Pancreas (tissue), 10 donors: ENCODE results near the gene LRRC38. TPM values are rescaled to one million over a fixed set of nuclear protein-coding genes. Genes with fewer than 3 reads are reported as not detected.

Source experiments
- ATAC-seq, 4 donors: fragments of 200-7000 bp; cut with Tn5 transposase; one replicate each; pipeline versions ENCODE4 v1.8.0 to v1.9.1; 2020; ENCODE audit warnings: mild to moderate bottlenecking in 4 of 4, moderate library complexity in 4 of 4
- DNase-seq, 6 donors: peaks; one replicate each; pipeline ENCODE4 v3.0.0-alpha.2; 2020
- FAIRE-seq: peaks from 2 replicates; lab custom pipeline; 2012; peaks lifted over from hg19 to GRCh38; lab: Jason Lieb, UNC
- H3K27ac ChIP-seq, 4 donors: fragments of 200-600 bp; sonication (generic); 1 replicate in 3 of 4; 2 replicates in 1 of 4; pipeline versions ENCODE4 v1.5.0 to v1.8.0; 2020
- H3K27me3 ChIP-seq, 4 donors: fragments of 200-600 bp; one replicate each; pipeline ENCODE4 v1.8.0; 2021
- H3K36me3 ChIP-seq, 3 donors: fragments of 200-600 bp; sonication (generic) in 1 of 3; one replicate each; pipeline versions ENCODE4 v1.5.0 to v1.8.0; 2020 to 2021
- H3K4me1 ChIP-seq, 3 donors: fragments of 200-600 bp; one replicate each; pipeline ENCODE4 v1.8.0; 2021
- H3K4me3 ChIP-seq, 4 donors: fragments of 200-600 bp; sonication (generic) in 2 of 4; one replicate each; pipeline versions ENCODE4 v1.5.0 to v1.8.0; 2020 to 2021
- H3K9me3 ChIP-seq, 4 donors: fragments of 200-600 bp; one replicate each; pipeline ENCODE4 v1.8.0; 2021
- CTCF ChIP-seq, 4 donors: fragments of 200-600 bp; sonication (generic) in 3 of 4; IDR thresholded peaks; one replicate each; pipeline versions ENCODE4 v1.5.0 to v1.8.0; 2021; ENCODE audit warnings: antibody characterized with exemption in 4 of 4
- WGBS, 2 donors: extraction: QIAGEN DNeasy Blood & Tissue Kit; methylation state at CpG; one replicate each; pipeline ENCODE4 v1.1.7; 2013; 5-methylcytosine and 5-hydroxymethylcytosine counted together
- intact Hi-C, 3 donors: fragments of 100-400 bp; cut with DNase I; formaldehyde crosslinking; loops; one replicate each; pipeline versions ENCODE4 v1.11.1 to v1.14.2; 2022
- polyA plus RNA-seq, 2 donors: library from polyadenylated mRNA; stranded (reverse); fragments of 200-250 nt; gene quantifications; one replicate each; pipeline ENCODE4 v1.2.3, GENCODE V29; 2013
- total RNA-seq, 6 donors: library from RNA; stranded (reverse); fragmentation: NEBNext Ultra II Directional in 4 of 6; extraction: Animal tissue kit (Norgen Biotek cat#: 25700) in 4 of 6; gene quantifications; one replicate each; pipeline versions ENCODE4 v1.2.1 to v1.2.4, GENCODE V29; 2021 to 2023
- donor health status: healthy with polysubstance abuse.
- donor health status: DM: no; HTN: no; CAD: no; lungs with moderate emphysema.
- donor health status: DM: no; HTN: no; CAD: no.
- donor health status: control.
- donor health status: control.
- donor health status: Bipolar disorder and iron deficiency.
- donor health status: DM: yes; HTN: yes; CAD: no.
- donor health status: DM: no; HTN: no; CAD: no.
- donor health status: DM: no; HTN: no; CAD: no.
- donor health status: DM: yes; HTN: yes; CAD: no.

Gene LRRC38
- total and polyA plus RNA-seq, 8 donors: not detected

GRCh38 chr1:13539683-13540082 lies 25.9 kb upstream of the LRRC38 start:
- Histone ChIP-seq H3K27me3 (no peaks in the 10 kb centered on the region), H3K4me3 (no peak overlapping the region), H3K27ac (no peak overlapping the region), H3K4me1 (no peaks in the 10 kb centered on the region), H3K36me3 (no peaks in the 10 kb centered on the region), H3K9me3 (no peaks in the 10 kb centered on the region)
- TF ChIP-seq CTCF (IDR thresholded peaks at IDR 0.05): no peak
- WGBS, 2 donors: 77 to 87% methylated on average over 2 of the region's 2 CpGs
- FAIRE-seq: no peak
- intact Hi-C loops: no loop called here
- DNase-seq: no peak
- ATAC-seq: no peak

- no peaks in the 10 kb centered on the region for H3K36me3 ChIP-seq
- no peak for TF ChIP-seq CTCF (IDR thresholded peaks at IDR 0.05)
- H3K4me3 ChIP-seq: no peak overlapping the region
- H3K4me1 ChIP-seq: no peaks in the 10 kb centered on the region
- no peaks in the 10 kb centered on the region for H3K9me3 ChIP-seq
- WGBS, 2 donors: 82 to 87% methylated on average over 2 of the region's 2 CpGs
- FAIRE-seq: no peak
- intact Hi-C loops: no loop called here
- no peak for DNase-seq
- H3K27me3 ChIP-seq: no peaks in the 10 kb centered on the region
- no peak for ATAC-seq
- H3K27ac ChIP-seq: no peak overlapping the region
Measured at GRCh38 chr1:13538832-13539231, 25.0 kb upstream of the LRRC38 start.

- intact Hi-C loops: no loop called here
- Histone ChIP-seq H3K4me3 (no peak overlapping the region), H3K9me3 (no peaks in the 10 kb centered on the region), H3K27ac (no peak overlapping the region), H3K36me3 (no peaks in the 10 kb centered on the region), H3K27me3 (no peaks in the 10 kb centered on the region), H3K4me1 (no peaks in the 10 kb centered on the region)
- DNase-seq (no peak), FAIRE-seq (no peak), ATAC-seq (no peak)
- no peak for TF ChIP-seq CTCF (IDR thresholded peaks at IDR 0.05)
- WGBS, 2 donors: 68% methylated on average over 4 of the region's 4 CpGs
Measured at GRCh38 chr1:13536571-13536970, 22.8 kb upstream of the LRRC38 start.

GRCh38 chr1:13535227-13535626 lies 21.4 kb upstream of the LRRC38 start:
- intact Hi-C loops: no loop called here
- Histone ChIP-seq H3K4me1 (no peaks in the 10 kb centered on the region), H3K27ac (no peak overlapping the region), H3K9me3 (no peaks in the 10 kb centered on the region), H3K36me3 (no peaks in the 10 kb centered on the region), H3K4me3 (no peak overlapping the region), H3K27me3 (no peaks in the 10 kb centered on the region)
- WGBS, 2 donors: 71 to 83% methylated on average over 6 of the region's 6 CpGs
- no peak for ATAC-seq
- FAIRE-seq: no peak
- no peak for DNase-seq
- TF ChIP-seq CTCF (IDR thresholded peaks at IDR 0.05): no peak

- ATAC-seq: no peak
- intact Hi-C loops: no loop called here
Measured at GRCh38 chr1:13528320-13528719, 14.5 kb upstream of the LRRC38 start.

More at GRCh38 chr1:13528320-13528719, 14.5 kb upstream of the LRRC38 start:
- DNase-seq (no peak), FAIRE-seq (no peak)
- Histone ChIP-seq H3K36me3 (no peaks in the 10 kb centered on the region), H3K27ac (no peak overlapping the region), H3K9me3 (no peaks in the 10 kb centered on the region), H3K4me3 (no peak overlapping the region), H3K4me1 (no peaks in the 10 kb centered on the region), H3K27me3 (no peaks in the 10 kb centered on the region)
- WGBS, 2 donors: 57 to 68% methylated on average over 6 of the region's 6 CpGs
- TF ChIP-seq CTCF (IDR thresholded peaks at IDR 0.05): no peak
